Measurements from ENCODE around the gene CADPS. TPM values are rescaled to one million over a fixed set of nuclear protein-coding genes. Genes with fewer than 3 reads are reported as not detected.

The CADPS gene
- polyA plus RNA-seq, 1 of the 3 experiments (the other 2 are of a cell fraction) = 5.8 TPM

GRCh38 chr3:62923066-62923465, 47.9 kb upstream of the CADPS start:
- Histone ChIP-seq H3F3A (replicated peaks; ENCODE audit: insufficient read depth) (peaks cover 6% of the 10 kb centered on the region), H3K27me3 (ENCODE audit: insufficient read depth) (no peaks in the 10 kb centered on the region), H3K4me3 (ENCODE audit: low read depth in 2 of 2, low read length in 1 of 2) (no peak overlapping the region), H3K9me3 (no peaks in the 10 kb centered on the region), H4K20me1 (ENCODE audit: insufficient read depth) (no peaks in the 10 kb centered on the region), H3K27ac (ENCODE audit: low read depth in 2 of 2, low read length in 1 of 2) (no peak overlapping the region), H3K4me2 (no peak overlapping the region), H3K4me1 (ENCODE audit: control insufficient read depth in 1 of 2, insufficient read depth in 2 of 2, low read depth in 1 of 2, low read length in 1 of 2) (no peaks in the 10 kb centered on the region), H3K79me2 (ENCODE audit: insufficient read depth) (no peaks in the 10 kb centered on the region), H3K9ac (no peak overlapping the region), H3K36me3 (replicated peaks in 1 of 2; ENCODE audit: control insufficient read depth in 1 of 2, insufficient read depth in 2 of 2, low read length in 1 of 2) (no peaks in the 10 kb centered on the region), H2AFZ (ENCODE audit: low read depth) (no peak overlapping the region), H3K9me2 (no peaks in the 10 kb centered on the region)
- ChIA-PET POLR2A (no interaction called here), CTCF (no interaction called here)
- 54% methylated on average over 2 of the region's 2 CpGs for WGBS (ENCODE audit: low lambda C conversion rate)
- no peak for DNase-seq
- TF ChIP-seq FOSL2 (IDR thresholded peaks at IDR 0.05; ENCODE audit: borderline replicate concordance, low read depth) (no peak), MXI1 (IDR thresholded peaks at IDR 0.05; ENCODE audit: low read depth, low read length) (no peak), JUND (IDR thresholded peaks at IDR 0.05) (no peak), IRF3 (IDR thresholded peaks at IDR 0.05; ENCODE audit: low read depth, low read length) (no peak), YY1 (IDR thresholded peaks at IDR 0.05; ENCODE audit: low read depth) (no peak), USF1 (IDR thresholded peaks at IDR 0.05; ENCODE audit: borderline replicate concordance, low read depth) (no peak), RCOR1 (IDR thresholded peaks at IDR 0.05; ENCODE audit: low read length) (no peak), CTCF (IDR thresholded peaks at IDR 0.05) (no peak), TAF1 (IDR thresholded peaks at IDR 0.05; ENCODE audit: borderline replicate concordance, low read depth, low read length) (no peak), FOXJ3 (CRISPR knock-in tag; IDR thresholded peaks at IDR 0.05) (no peak), ZBTB33 (IDR thresholded peaks at IDR 0.05; ENCODE audit: borderline replicate concordance, low read depth) (no peak), SMC3 (IDR thresholded peaks at IDR 0.05; ENCODE audit: low read depth, low read length) (no peak)

GRCh38 chr3:62922326-62922725, 47.1 kb upstream of the CADPS start:
- WGBS (ENCODE audit: low lambda C conversion rate) = 56% methylated on average over 2 of the region's 2 CpGs
- Histone ChIP-seq H3K9me3 (no peaks in the 10 kb centered on the region), H2AFZ (ENCODE audit: low read depth) (no peak overlapping the region), H4K20me1 (ENCODE audit: insufficient read depth) (no peaks in the 10 kb centered on the region), H3K36me3 (replicated peaks in 1 of 2; ENCODE audit: control insufficient read depth in 1 of 2, insufficient read depth in 2 of 2, low read length in 1 of 2) (no peaks in the 10 kb centered on the region), H3K27me3 (ENCODE audit: insufficient read depth) (no peaks in the 10 kb centered on the region), H3K27ac (ENCODE audit: low read depth in 2 of 2, low read length in 1 of 2) (no peak overlapping the region), H3K4me3 (ENCODE audit: low read depth in 2 of 2, low read length in 1 of 2) (no peak overlapping the region), H3F3A (replicated peaks; ENCODE audit: insufficient read depth) (peaks cover 6% of the 10 kb centered on the region), H3K9ac (no peak overlapping the region), H3K79me2 (ENCODE audit: insufficient read depth) (no peaks in the 10 kb centered on the region), H3K4me1 (ENCODE audit: control insufficient read depth in 1 of 2, insufficient read depth in 2 of 2, low read depth in 1 of 2, low read length in 1 of 2) (no peaks in the 10 kb centered on the region), H3K9me2 (no peaks in the 10 kb centered on the region), H3K4me2 (no peak overlapping the region)
- CTCF ChIA-PET = no interaction called here
- POLR2A ChIA-PET = no interaction called here
- TF ChIP-seq CTCF (IDR thresholded peaks at IDR 0.05) (no peak), JUND (IDR thresholded peaks at IDR 0.05) (0 out of 2 replicates have a peak, but pooled peaks have one; percentile 7), NRF1 (IDR thresholded peaks at IDR 0.05; ENCODE audit: low read depth, low read length) (no peak), FOSL2 (IDR thresholded peaks at IDR 0.05; ENCODE audit: borderline replicate concordance, low read depth) (peak; percentile 20; the same call in 1 of the 2 replicates), YY1 (IDR thresholded peaks at IDR 0.05; ENCODE audit: low read depth) (no peak)
- DNase-seq = no peak

Measured in SK-N-SH (cell line).